GM19452 (cell line): ENCODE results near the gene TECPR1.
"Not testable (repeated sequence)": the region's sequence is repeated elsewhere in the genome, so short reads cannot be mapped to it uniquely, and the experiment has no call there.

Experiments used
- ATAC-seq: cut with Tn5 transposase; IDR thresholded peaks from one replicate; pipeline ENCODE4 v1.9.1; 2021; ENCODE audit not compliant: unreplicated experiment

TECPR1 gene

GRCh38 chr7:98230746-98231471, 21.1 kb downstream of the TECPR1 start:
- ATAC-seq: no peak

DNA sequence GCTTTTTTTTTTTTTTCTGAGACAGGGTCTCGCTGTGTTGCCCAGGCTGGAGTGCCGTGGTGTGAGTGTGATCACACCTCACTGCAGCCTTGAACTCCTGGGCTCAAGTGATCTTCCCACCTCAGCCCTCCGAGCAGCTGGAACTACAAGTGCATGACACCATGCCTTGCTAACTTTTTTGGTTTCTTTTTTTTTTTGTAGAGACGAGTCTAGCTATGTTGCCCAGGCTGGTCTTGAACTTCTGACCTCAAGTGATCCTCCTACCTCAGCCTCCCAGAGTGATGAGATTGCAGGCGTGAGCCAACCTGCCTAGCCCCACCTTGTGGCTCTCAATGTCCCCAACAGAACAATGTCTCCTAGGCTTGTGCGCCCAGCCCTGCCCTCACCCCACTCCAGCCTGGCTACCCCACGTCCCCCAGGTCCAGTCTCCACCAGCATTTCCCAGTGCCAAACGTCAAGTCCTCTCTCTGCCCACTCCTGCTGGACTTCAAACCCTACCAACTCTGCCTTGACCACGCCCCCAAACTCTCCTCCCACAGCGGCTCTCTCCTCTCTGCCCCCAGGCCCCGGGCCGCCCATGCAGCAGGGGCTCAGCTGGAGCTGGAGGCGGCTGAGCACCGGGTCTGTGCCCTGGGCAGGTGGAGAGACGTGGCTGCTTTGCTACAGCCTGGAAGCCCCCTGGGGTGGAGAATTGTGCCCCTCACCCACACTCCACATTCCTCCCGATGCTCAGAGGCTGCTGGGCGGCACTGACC, 21.9 kb downstream of the TECPR1 start:
- ATAC-seq: no peak

- no peak for ATAC-seq
Measured at GRCh38 chr7:98229441-98229840, 22.6 kb downstream of the TECPR1 start.

DNA sequence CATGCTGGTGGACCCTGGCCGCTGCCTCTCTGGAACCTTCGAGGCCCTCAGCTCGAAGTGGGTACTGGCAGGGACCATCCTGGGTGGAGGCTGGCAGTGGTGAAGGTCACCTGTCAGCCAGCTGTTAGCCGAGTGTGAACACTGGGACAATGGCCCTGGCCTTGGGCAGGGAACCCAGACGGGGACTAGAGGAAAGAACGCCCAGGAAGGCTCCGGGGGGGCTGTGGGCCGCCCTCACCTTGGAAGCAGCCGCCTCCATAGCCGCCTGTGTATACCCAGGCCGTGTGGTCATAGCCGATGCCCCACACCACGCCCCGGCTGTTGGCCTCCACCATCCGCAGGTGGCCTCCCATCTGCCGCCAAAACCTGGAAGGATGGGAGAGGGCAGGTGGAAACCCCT, 23.2 kb downstream of the TECPR1 start:
- no peak for ATAC-seq

DNA sequence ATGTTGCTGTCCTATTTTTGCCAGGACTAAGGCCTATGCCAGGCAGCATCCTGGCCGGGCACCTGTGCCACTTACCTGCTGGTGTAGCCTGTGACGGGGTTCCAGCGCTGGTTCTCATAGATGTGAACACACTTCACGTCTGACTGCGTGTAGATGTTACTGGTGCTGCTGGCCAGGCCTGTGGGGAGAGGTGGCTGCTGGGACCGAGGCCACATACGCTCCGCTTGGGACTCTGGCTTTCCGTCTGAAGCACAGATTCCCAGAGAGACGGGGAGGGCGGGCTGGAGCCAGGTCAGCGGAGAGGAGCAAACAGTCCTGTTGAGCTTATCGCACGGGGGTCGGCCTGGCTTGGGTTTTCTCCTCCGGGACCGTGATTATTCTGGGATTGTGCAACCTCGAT, 24.1 kb downstream of the TECPR1 start:
- no peak for ATAC-seq

- ATAC-seq: no peak
Measured at GRCh38 chr7:98225913-98226614, 26.0 kb downstream of the TECPR1 start.

DNA sequence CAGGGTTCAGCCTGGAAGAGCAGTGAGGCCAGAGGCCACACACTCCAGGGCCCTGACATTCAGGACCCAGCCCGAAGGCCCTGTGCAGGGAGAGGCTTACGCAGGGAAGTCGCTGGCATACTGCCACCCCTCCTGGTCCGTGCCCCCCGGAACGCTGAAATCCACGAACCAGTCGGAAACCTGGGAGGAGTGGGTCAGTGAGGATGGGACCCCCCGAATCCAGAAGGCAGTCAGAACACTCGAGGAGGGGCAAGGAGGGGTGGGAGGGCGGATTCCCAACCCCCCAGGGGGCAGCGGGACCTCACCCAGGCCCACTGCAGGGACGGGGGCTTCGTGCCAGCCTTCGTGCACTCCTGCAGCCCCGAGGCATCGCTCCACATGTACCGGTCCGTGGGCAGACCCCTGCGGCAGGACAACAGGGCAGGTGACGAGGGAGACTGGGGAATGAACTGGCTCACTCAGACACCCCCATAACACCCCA, 27.3 kb downstream of the TECPR1 start:
- ATAC-seq: no peak

DNA sequence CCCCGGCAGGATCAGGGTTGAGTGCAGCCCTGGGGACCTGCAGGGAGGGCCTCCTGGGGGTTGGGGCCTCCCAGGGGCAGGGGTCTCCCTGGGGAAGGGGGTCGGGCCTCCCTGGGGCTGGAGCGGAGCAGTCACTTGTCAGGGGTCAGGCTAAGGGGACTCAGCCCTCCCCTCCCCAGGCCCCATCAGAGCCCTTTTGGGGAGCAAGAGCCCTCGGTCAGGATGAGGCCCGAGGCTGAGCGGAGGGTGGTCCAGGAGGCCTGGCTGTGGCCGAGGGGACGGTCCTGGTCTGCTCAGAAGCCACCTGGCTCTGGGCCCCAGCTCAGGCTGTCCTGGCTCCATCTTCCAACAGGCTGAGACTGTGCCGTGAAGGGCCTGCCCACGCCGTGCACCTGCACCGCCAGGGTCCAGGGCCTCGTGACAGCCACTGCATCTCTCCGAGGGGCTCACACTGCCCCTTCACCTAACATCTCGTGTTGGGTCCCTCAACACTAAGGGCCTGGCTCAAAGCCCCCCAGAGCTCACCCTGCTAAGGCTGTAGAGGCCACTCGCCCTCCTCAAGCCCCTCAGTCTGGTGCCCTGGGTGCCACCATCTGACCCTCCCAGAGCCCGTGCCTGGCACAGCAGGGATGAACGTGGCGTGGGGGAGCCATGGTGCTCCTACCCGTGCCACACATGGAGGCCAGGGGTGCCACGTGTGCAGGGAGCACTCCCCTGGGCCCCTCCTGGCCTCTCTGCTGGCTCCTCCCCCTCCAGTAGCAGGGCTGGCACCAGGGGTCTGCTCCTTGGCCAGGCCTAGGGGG, 27.9 kb downstream of the TECPR1 start:
- ATAC-seq: no peak

DNA sequence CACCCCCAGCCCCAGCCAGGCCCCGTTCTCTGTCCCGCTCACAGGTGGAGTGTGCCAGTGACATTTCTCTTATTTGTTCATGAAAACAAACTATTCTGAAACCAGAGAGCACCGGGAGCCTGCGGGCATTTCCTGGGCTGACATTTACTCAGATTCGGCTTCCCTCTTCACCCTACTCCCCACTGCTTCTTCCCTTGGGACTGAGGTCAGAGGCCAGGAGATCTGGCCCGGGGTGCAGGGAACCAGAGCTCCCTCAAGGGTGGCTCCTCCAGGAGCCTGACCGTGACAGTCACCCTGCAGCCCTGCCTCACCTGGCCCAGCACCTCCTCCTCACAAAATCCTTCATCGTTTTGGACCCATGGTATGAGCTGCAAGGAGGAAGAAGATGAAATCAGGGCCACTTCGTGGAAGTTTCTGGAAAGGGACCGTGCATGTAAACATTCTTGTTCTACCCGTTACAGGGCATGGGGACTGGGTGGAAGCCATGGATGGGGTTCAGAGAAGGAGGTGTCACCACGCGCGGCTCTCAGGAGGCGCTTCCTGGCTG, 28.6 kb downstream of the TECPR1 start:
- no peak for ATAC-seq

DNA sequence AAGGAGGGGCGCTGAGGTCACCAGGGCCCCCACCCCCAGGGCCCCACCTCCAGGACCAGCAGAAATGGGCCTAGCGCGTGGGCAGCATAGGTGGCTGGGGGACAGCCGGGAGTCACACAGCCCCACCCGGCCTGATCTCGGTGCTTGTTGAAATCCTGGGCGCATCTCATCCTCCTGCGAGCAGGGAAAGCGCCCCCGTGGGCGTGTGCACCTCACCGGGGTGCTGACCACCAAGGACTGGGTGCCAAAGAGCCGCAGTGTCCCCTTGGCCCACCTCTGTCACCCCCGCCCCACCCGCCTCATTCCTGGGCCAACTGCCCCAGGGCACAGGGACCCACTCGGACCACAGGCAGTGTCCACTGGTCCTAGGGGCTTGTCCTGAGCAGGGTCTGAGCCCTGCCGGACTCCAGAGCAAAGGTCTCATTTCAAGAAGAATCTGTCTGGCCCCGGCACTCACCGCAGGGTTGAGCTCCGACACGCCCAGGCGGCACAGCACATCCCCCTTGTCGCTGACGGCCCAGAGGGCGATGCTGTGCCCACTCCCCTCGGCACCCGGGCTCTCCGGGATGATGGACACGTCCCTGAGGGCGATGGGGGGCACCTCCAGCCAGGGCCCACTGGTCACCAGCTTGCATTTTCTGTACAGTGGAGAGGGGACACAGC, 29.4 kb downstream of the TECPR1 start:
- ATAC-seq: no peak

- ATAC-seq: no peak
Measured at GRCh38 chr7:98221611-98222532, 30.2 kb downstream of the TECPR1 start.

- not testable (repeated sequence) for ATAC-seq
Measured at GRCh38 chr7:98219382-98219781, 32.6 kb downstream of the TECPR1 start.

DNA sequence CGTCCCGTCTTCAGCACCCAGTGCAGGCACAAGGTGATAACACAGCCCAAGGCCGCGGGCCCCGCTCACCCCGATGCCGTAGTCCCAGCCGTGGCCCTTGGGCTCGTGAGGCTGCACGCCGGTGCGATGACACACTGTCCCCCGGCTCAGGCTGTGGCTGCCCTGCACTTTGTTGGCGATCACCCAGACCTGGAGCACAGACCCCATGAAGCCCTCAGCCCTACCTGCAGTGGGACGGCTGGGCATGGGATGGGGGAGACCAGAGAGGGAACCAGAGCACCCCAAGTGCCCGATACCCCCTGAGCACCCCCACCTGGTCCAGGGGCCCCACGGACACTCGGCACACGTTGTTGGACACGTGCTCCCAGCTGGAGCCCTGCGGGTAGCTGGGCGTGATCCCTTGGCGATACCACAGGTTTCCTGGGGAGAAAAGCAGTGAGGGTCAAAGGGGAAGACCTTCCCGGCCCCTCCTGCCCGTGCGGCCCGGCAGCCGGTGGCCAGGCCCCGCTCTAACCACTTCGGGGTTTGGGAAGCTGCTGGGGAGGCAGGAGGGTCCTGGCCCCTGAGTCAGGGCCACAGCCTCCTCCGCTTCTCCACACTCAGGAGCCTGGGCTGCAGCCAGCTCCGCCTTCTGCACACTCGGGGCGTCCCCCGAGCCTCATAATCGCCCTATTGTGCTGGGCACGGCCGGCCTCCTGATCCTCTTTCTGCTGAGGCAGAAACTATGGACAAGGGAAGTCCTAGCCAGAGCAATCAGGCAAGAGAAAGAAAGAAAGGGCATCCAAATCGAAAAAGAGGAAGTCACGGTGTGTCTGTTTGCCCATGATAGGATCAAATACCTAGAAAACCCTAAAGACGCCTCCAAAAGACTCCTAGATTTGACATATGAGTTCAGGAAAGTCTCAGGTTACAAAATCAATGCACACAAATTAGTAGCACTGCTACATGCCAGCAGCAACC, 34.1 kb downstream of the TECPR1 start:
- no peak for ATAC-seq

DNA sequence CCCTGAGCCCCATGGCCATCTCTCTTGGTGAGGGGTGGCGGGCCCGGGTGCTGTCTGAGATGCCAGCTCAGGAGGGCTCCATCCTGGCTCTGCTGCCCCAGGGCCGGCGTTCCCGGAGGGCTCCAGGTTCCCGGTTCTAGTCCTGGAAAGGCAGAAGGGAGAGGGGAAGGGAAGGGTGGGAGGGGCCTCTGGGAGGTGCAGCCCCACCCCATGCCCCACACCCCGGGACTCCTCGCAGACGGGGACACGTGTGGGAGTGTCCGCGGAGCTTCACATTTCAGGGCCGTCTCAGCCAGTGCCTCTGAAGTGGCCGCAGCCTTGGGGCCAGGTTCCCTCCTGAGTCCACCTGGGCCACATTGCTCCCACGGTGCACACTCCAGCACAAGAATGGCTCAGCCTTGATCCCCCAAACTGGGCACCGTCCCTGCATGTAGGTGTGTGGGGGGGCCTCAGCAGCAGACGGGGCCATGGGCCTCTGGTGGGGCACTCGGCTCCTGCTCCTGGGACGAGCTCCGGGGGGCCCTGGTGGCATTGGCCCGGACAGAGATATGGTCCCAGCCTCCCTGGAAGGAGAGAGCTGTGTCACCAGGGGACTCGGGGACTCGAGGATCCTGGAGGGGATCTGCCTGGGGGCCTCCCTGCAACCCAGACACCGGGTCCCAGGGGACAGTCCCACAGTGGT, 35.0 kb downstream of the TECPR1 start:
- no peak for ATAC-seq

DNA sequence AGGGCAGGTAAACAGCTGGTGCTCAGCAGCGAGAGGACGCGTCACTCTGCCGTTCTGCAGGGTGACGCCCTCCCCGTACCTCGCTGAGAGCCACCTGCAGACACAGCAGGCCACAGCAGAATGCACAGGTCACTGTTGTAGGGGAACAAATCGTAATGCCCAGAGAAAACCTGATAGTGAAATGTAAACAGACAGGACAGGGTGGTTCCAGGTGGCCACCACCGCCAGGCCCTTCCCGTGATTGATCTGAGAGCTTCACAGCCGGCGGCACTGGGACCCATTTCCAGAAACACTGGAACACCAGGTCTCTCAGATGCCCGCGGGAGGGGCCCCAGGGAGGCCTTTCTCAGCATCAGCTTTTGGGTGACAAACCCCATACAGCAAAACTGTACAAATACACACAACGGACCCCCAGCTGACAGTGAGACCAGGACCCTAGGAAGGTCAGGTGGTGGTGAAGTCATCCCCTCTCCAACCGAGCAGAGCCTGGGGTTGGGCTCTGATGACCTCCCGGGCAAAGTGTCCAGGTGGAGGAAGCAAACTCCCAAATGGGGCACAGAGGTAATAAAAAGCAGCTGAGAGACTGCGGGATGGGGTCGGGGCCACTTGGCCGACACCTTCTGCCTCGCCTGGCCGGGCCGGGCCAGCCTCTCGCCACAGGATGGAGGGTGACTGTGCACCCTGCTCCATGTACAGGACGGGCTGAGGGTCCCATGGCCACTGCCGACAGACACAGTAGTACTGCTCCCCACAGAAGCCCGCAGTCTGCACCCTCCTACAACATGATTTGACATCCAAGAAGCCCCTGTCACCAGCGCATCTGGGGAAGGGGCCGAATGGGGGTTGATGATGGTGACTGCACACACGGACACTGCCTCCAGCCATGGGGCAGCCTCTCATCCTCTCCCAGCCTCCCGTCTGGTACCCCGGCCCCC, 36.2 kb downstream of the TECPR1 start:
- ATAC-seq: no peak

DNA sequence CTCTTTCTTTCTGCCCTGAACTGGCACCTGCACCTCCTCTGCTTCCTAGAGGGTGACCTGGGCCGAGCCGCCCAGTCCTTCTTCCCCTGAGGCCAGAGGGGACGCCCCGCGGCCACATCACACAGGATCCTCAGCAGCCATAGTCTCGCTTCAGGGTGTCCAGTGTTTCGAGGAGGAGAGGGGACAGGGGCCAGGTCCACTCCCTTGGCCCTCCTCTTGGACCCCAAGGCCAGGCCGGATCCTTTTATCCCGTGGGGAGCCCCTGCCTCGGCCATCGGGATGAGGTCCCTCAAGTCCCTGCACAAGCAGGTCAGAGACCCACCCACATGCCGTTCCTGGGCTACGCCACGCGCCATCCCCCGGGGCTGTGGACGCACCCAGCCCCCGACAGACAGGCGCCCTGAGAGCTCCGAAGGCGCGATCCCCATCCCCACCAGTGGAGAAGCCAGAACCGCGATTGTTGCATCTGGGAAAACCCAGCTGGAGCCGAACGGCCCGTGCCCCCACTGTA, 37.2 kb downstream of the TECPR1 start:
- ATAC-seq: no peak
